Measurements from ENCODE around the gene LRCH4.

LRCH4 gene

DNA sequence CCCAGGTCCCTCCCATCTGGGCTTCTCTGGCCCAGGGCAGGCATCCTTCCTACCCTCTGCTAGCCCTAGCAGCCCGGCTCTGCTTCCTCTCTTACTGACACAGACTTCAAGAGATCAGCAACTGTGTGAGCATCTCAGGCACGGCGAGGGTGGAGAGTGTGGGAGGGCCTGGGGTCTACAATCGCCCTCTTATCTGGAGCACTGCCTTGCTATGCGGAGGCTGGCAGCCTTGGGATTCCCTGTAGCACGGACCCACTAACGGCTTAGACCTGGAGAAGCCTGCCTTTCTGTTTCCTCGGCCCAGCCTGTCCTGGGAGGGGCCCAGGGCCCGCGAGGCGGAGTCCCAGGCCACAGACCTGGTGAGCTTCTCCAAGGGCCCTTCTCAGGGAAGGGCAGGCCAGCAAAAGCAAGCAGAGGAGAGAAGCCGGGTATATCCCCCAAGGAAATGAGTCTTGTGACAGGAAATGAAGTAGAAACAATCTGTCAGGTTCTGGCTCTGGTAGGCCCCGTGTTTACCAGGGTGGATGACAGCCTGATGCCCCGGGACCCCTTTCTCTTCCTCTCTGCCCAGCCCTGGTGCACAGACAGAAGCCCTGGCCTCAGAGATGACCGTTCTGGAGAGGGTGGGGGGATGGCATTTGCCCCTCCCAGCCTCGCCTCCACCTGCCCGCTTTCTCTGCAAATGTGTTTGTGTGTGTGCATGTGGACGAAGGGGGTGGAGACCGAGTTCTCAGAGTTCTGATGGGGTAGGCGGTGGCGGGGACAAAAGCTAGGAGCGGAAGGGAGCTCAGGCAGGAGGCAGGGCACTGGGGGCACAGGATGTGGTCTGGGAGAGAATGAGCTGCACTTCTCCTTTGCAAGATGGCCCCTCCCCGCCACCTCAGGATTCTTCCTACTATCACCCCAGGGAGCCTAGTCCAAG lies 2.5 kb downstream of the LRCH4 start:
- H3K79me2 ChIP-seq (ENCODE audit: low read length) = peaks cover 8% of the 10 kb centered on the region
- H3K9me3 ChIP-seq (ENCODE audit: insufficient read depth, low read length) = no peaks in the 10 kb centered on the region
- H3K4me3 ChIP-seq (ENCODE audit: low read length) = peak overlapping the region; percentile 86
- peaks cover 17% of the 10 kb centered on the region for H3K36me3 ChIP-seq (replicated peaks; ENCODE audit: low read depth, low read length)
- 0 out of 2 replicates have a peak, but pooled peaks cover 2% of the 10 kb centered on the region for H4K20me1 ChIP-seq (ENCODE audit: insufficient read depth, low read length)
- peaks cover 24% of the 10 kb centered on the region for H3K4me1 ChIP-seq (ENCODE audit: low read length)
- no peak for TF ChIP-seq EZH2phosphoT487 (IDR thresholded peaks at IDR 0.05; ENCODE audit: low read depth)
- TF ChIP-seq, protein P1, sequence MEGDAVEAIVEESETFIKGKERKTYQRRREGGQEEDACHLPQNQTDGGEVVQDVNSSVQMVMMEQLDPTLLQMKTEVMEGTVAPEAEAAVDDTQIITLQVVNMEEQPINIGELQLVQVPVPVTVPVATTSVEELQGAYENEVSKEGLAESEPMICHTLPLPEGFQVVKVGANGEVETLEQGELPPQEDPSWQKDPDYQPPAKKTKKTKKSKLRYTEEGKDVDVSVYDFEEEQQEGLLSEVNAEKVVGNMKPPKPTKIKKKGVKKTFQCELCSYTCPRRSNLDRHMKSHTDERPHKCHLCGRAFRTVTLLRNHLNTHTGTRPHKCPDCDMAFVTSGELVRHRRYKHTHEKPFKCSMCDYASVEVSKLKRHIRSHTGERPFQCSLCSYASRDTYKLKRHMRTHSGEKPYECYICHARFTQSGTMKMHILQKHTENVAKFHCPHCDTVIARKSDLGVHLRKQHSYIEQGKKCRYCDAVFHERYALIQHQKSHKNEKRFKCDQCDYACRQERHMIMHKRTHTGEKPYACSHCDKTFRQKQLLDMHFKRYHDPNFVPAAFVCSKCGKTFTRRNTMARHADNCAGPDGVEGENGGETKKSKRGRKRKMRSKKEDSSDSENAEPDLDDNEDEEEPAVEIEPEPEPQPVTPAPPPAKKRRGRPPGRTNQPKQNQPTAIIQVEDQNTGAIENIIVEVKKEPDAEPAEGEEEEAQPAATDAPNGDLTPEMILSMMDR (IDR thresholded peaks at IDR 0.05; ENCODE audit: low read depth, low read length) = no peak
- H2AFZ ChIP-seq (ENCODE audit: low read depth, low read length) = no peak overlapping the region; the same call in 1 of the 2 replicates
- H3K27me3 ChIP-seq (ENCODE audit: low read depth, low read length) = no peaks in the 10 kb centered on the region
- H3K27ac ChIP-seq (ENCODE audit: low read length) = peak overlapping the region; percentile 59
- peak overlapping the region; percentile 96 for H3K4me2 ChIP-seq (ENCODE audit: low read length)
- H3K9ac ChIP-seq (ENCODE audit: low read length) = peak overlapping the region; percentile 94

DNA sequence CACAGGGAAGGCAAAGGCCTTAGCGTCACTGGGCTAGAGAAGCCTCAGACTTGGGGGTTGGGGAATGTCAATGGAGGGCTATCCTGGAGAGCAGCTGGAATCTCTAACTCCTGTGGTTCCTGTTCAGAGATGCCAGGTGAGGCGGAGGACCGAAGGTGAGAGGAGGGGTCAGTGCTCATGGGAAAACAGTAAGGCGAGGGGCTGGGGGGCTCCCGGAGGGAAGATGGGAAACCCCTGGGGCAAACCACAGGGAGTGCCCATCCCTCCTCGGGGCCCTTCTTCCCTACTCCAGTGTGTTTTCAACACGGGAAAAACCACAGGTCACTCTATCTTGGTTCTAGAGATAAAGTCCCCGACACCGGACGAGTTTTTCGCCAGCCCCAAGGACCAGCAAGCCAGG lies 3.3 kb downstream of the LRCH4 start:
- Histone ChIP-seq H3K27ac (ENCODE audit: low read length) (no peak overlapping the region), H3K9me3 (ENCODE audit: insufficient read depth, low read length) (no peaks in the 10 kb centered on the region), H3K9ac (ENCODE audit: low read length) (no peak overlapping the region), H2AFZ (ENCODE audit: low read depth, low read length) (no peak overlapping the region), H3K4me3 (ENCODE audit: low read length) (no peak overlapping the region), H3K4me1 (ENCODE audit: low read length) (peaks cover 24% of the 10 kb centered on the region), H3K27me3 (ENCODE audit: low read depth, low read length) (no peaks in the 10 kb centered on the region), H3K79me2 (ENCODE audit: low read length) (peaks cover 8% of the 10 kb centered on the region), H4K20me1 (ENCODE audit: insufficient read depth, low read length) (0 out of 2 replicates have a peak, but pooled peaks cover 2% of the 10 kb centered on the region), H3K36me3 (replicated peaks; ENCODE audit: low read depth, low read length) (peaks cover 18% of the 10 kb centered on the region), H3K4me2 (ENCODE audit: low read length) (no peak overlapping the region)
- TF ChIP-seq, protein P1 (IDR thresholded peaks at IDR 0.05; ENCODE audit: low read depth, low read length) = no peak
- TF ChIP-seq EZH2phosphoT487 (IDR thresholded peaks at IDR 0.05; ENCODE audit: low read depth) = no peak

DNA sequence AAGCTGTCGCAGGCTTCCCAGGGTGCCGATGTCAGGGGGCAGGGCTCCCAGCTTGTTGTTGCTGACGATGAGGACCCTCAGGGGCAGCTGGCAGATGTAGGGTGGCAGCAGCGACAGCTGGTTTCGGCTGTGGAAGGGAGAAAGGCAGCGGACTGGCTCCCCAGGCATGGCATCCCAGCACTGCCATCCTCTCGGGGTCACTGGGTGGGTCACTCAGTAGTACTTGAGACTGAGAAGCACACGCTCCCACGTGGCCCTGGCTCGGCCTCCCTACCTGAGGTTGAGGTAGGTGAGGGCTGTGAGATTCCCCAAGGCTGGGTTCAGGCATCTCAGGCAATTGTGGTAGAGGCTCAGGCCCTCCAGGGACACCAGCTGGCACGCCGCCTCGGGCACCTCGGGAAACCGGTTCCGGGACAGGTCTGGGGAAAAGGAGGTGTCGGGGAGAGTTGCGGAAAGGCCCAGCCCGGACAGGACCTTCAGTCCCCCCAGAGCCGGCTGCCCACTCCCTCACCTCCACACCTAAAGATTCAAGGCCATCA lies 3.8 kb downstream of the LRCH4 start:
- H4K20me1 ChIP-seq (ENCODE audit: insufficient read depth, low read length) = 0 out of 2 replicates have a peak, but pooled peaks cover 2% of the 10 kb centered on the region
- H3K27ac ChIP-seq (ENCODE audit: low read length) = no peak overlapping the region
- peaks cover 18% of the 10 kb centered on the region for H3K36me3 ChIP-seq (replicated peaks; ENCODE audit: low read depth, low read length)
- H3K9ac ChIP-seq (ENCODE audit: low read length) = no peak overlapping the region
- TF ChIP-seq EZH2phosphoT487 (IDR thresholded peaks at IDR 0.05; ENCODE audit: low read depth) = no peak
- TF ChIP-seq, protein P1 (IDR thresholded peaks at IDR 0.05; ENCODE audit: low read depth, low read length) = no peak
- H3K79me2 ChIP-seq (ENCODE audit: low read length) = peaks cover 8% of the 10 kb centered on the region
- no peak overlapping the region for H3K4me3 ChIP-seq (ENCODE audit: low read length)
- no peak overlapping the region for H3K4me2 ChIP-seq (ENCODE audit: low read length)
- no peaks in the 10 kb centered on the region for H3K27me3 ChIP-seq (ENCODE audit: low read depth, low read length)
- H3K9me3 ChIP-seq (ENCODE audit: insufficient read depth, low read length) = no peaks in the 10 kb centered on the region
- H3K4me1 ChIP-seq (ENCODE audit: low read length) = peaks cover 23% of the 10 kb centered on the region
- no peak overlapping the region for H2AFZ ChIP-seq (ENCODE audit: low read depth, low read length)

All from OCI-LY3 (cell line).